Coronary artery (tissue), 2 donors: Measurements from ENCODE around the gene CCNB2.

Experiments used
- DNase-seq: peaks from one replicate; pipeline ENCODE4 v3.0.0-alpha.2; 2017; ENCODE audit warnings: low spot score
- H3K27ac ChIP-seq, 2 donors: fragments of 200-600 bp; sonication (generic); one replicate each; pipeline ENCODE4 v1.5.1; 2016 to 2019
- H3K4me3 ChIP-seq: fragments of 200-600 bp; sonication (generic); 2 replicates; pipeline ENCODE4 v1.5.1; 2016; ENCODE audit warnings: mild to moderate bottlenecking, moderate library complexity
- CTCF ChIP-seq: fragments of 200-600 bp; sonication (generic); IDR thresholded peaks from one replicate; pipeline ENCODE4 v1.5.1; 2019; ENCODE audit warnings: antibody characterized with exemption

Gene CCNB2

GRCh38 chr15:59147666-59148065, 42.7 kb downstream of the CCNB2 start:
- Histone ChIP-seq H3K27ac (no peak overlapping the region), H3K4me3 (no peak overlapping the region)
- no peak for TF ChIP-seq CTCF
- no peak for DNase-seq

GRCh38 chr15:59148153-59148833, 43.3 kb downstream of the CCNB2 start:
- Histone ChIP-seq H3K4me3 (no peak overlapping the region), H3K27ac (no peak overlapping the region)
- no peak for TF ChIP-seq CTCF
- no peak for DNase-seq

DNA sequence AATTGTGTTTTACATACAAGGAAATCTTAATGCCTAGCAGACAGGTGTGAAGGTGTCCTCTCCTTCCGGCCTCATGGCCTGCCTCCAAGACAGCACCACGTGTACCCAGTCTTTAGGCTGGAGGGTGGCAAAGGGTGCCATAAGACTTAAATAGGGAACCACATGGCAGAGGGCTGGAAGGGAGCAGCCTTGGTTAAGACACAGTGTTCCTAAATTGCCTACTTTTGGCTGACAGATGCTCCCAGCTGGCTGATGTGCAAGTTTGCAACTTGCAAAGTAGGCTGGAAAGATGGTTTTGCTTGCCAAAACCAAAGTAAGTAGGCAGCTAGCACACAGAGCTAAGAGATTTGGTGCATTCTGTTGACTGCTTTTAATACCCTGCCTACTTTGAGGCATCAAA, 45.2 kb downstream of the CCNB2 start:
- Histone ChIP-seq H3K27ac (no peak overlapping the region), H3K4me3 (no peak overlapping the region)
- TF ChIP-seq CTCF, result no peak
- no peak for DNase-seq

- no peak for TF ChIP-seq CTCF
- Histone ChIP-seq H3K4me3 (no peak overlapping the region), H3K27ac (no peak overlapping the region)
- DNase-seq, result no peak
Measured at GRCh38 chr15:59152694-59153450, 47.9 kb downstream of the CCNB2 start.

GRCh38 chr15:59153466-59153865, 48.5 kb downstream of the CCNB2 start:
- TF ChIP-seq CTCF, result no peak
- H3K27ac ChIP-seq, result no peak overlapping the region
- H3K4me3 ChIP-seq, result no peak overlapping the region
- DNase-seq, result no peak

DNA sequence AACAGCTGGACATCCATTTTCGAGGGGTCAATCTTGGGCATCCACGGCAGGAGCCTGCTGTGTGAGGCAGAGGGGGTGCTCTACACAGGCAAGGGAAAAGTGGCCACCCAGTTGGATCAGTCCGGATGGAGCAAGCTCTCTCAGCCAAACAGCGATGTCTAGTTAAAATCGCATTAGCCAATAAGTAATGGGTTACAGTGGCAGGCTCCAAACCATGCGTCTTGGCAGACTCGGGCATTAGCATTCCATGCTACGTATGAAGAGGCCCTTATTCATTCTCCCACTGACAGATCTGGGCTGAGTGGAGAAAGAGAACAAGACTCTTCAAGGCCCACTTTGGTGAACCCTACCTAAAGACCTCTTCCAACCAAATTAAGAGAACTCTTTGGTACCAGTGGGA, 49.3 kb downstream of the CCNB2 start:
- DNase-seq, result no peak
- H3K27ac ChIP-seq, result no peak overlapping the region
- no peak overlapping the region for H3K4me3 ChIP-seq
- no peak for TF ChIP-seq CTCF

DNA sequence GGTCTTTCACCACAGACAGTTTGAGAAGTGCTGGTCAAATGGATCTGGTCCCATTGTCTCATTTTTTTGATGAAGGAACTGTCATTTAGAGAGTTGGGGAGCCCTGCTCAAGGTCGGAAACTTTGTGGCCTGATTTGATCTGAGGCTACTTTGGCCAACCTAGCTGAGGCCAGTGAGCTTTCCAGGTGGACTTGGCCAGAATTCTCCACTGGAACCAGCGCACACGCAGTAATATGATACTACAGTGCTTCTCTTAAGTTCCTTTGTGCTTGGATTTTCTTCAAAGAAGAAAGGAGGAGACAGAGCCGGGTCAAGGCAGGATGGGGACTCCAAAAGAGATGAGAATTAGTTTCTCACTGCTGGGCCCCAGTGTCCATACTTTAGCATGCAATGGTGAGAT, 50.5 kb downstream of the CCNB2 start:
- Histone ChIP-seq H3K4me3 (no peak overlapping the region), H3K27ac (no peak overlapping the region)
- DNase-seq, result no peak
- no peak for TF ChIP-seq CTCF
